NCI-H2107 treated with DMSO at 0.1 percent for 48 hours (cell line): ENCODE results near the gene ACTR3C.
"Not testable (repeated sequence)": the region's sequence is repeated elsewhere in the genome, so short reads cannot be mapped to it uniquely, and the experiment has no call there.

Experiments
- DNase-seq: peaks from one replicate; lab custom pipeline; 2025; ENCODE audit not compliant: unreplicated experiment; lab: John Stamatoyannopoulos, UW

ACTR3C gene

DNA sequence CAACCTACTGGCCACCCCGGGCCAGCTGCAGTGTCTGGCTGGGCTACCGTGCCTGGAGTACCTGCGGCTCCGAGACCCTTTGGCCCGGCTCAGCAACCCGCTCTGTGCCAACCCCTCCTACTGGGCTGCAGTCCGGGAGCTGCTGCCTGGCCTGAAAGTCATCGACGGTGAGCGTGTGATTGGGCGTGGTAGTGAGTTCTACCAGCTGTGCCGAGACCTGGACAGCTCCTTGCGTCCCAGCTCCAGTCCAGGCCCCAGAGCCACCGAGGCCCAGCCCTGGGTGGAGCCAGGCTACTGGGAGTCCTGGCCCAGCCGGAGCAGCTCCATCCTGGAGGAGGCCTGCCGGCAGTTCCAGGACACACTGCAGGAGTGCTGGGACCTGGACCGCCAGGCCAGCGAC, 13.8 kb upstream of the ACTR3C start:
- no peak for DNase-seq

DNA sequence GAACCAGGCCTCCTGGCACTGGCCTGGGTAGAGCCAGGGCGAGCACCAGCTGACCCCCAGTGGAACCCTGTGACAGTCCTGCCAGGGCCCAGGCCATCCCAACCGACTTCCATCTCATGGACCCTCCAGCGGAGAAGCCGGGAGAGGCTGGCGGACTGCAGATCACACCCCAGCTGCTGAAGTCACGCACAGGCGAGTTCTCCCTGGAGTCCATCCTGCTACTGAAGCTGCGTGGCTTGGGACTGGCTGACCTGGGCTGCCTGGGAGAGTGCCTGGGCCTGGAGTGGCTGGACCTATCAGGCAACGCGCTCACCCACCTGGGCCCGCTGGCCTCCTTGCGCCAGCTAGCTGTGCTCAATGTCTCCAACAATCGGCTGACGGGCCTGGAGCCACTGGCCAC, 13.4 kb upstream of the ACTR3C start:
- DNase-seq = no peak

DNA sequence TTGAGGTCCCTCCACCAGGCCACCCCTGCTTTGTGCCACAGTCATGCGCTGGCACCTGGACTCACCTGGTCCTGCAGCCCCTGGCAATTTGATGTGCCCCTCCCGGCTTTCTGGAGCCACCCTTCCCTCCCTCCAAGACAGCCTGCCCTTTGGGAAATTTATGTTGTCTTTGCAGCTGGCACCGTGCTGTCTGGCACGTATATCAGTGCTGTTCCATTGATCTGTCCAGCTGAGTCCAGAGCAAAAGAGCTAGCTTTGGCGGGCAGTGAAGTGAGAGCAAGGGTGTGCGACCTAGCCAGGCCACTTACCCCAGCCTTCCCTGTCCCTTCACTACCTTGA, 12.4 kb upstream of the ACTR3C start:
- no peak for DNase-seq

DNA sequence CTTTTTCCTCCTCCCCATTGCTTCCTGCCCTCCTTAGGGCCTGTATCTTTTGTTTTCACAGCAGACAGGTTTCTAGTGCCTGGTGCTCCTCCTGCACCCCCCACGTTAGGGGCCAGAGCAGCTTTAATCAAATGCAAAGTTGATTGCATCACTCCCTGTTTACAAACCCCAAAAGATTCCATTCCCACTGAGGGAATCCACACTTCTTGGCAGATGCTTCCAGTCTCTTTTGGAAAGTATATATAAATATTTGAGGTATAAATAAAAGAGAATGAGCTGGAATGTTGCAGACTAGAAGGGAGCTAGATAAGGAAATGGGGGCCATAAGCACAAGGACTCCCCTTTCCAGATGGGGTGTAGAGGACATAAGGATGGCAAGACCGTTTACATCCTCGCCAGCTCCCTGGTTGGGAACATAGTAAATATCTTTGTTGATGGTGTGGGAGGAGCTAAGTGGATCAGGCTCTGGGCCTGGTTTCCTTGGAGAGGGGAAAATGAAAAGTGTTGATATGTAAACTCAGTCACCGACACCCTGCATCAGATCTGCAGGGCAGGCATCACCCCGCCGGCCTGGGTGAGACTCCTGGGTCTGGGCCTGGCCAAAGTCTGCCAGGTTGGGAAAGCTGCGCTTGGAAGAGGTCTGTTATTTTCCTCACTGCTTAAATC, 11.9 kb upstream of the ACTR3C start:
- no peak for DNase-seq

DNA sequence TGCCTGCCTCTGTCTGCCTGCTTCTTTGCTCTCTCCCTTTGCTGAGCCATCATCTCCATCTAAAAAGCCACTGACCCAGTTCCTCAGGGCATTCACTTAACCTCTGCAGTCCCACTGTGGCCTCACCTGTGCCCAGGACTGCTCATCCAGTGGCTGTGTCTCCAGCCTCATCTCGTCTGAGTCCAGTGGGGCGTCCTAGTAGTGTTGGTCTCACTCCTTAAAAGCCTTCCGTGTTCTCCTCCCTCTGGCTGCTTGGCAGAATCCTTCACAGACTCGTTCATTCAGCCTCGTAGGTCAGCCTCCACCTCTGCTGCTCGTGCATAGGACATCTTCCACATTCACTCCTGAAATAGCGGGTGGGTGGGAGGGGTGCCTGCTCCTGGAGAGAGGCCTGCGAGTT, 10.8 kb upstream of the ACTR3C start:
- no peak for DNase-seq

DNA sequence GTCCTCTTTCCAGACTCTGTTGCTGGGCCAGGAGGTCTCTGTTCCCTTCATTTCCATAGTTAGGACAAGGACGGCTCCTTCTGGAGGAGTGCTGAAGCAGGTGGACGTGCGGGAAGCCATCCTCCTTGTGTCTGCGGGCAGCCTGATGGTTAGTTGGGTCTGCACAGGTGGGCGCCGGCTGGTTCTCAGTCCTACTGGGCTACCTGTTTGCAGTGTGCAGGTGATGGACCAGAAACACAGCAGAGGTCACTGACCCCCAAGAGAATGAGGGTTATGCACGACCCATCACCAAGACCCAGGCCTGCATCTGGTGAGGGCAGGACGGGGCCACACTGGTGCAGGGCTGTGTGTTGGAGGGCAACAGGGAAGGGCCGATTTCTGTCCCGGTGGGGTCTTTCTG, 10.3 kb upstream of the ACTR3C start:
- no peak for DNase-seq

DNA sequence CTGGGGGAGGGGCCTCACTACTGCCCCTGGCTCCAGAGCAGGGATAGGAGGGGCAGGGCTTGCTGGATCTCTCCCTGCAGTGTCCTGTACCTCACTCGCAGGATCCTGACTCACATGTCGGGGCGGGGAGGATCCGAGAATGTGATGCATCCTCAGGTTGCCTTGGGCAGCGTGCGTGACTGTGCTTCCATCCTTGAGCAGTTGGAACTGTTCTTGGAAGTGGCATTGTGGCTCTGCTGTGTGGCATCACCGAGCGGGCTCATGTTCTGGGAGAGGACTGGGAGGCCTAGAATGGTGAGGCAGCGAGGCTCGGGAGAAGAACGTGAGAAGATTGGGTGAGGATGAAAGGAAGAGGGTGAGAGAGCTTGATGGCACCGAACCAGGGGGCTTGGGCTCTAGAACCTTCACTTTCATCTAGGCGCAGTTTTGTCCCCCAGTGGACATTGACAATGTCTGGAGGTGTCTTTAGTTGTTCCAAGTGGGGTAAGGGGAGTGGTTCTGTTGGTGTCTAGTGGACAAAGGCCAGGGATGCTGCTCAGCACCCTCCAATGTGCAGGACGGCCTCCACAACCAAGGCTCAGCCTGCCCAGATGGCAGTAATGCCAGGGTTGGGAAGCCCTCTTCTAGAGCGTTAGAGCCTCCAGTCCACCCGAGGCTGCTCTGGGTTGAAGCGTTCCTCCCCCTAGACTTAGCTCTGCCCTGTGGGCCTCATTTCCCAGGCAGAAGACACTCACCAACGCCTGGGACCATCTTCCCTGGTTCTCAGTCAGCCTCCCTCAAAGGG, 9.7 kb upstream of the ACTR3C start:
- DNase-seq = no peak

- no peak for DNase-seq
Observed at GRCh38 chr7:150330211-150330885, 7.0 kb upstream of the ACTR3C start.

DNA sequence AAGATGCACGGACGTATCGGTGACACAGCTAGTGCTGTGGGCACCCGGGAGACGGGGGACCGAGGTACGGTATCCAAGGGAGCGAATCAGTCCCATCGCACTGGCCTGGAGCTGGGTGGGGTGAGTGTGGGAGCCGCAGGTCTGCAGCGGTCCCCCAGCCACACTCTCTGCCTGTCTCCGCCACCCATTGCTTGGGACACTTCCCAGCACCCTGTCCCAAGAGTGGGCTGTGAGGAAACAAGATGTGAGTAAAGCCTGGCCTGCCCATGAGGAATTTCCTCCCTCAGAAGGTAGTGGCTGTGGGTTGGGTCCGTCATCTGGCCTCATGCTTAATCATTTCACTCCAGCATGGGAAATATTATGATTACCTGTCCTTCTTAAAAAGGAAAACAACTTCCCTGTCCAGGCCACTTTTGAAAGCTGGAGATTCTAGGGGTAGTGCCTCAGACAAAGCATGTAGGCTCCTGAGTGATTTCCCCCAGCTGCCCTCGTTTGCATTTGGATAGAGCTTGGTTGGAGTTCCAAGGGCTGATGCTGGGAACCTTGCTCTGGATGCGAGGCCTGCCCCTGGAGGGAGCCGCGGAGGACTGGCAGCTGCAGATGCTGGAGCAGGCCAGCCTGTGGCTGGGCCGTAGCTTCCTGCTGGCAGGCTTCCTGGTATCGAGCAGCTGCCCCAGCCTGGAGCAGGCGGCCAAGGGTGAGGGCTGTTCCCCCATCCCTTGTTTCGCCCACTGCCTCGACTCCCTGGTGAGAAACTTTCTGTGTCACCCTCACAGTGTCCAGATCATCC, 6.2 kb upstream of the ACTR3C start:
- DNase-seq = no peak

- no peak for DNase-seq
Observed at GRCh38 chr7:150327308-150327707, 4.0 kb upstream of the ACTR3C start.

DNA sequence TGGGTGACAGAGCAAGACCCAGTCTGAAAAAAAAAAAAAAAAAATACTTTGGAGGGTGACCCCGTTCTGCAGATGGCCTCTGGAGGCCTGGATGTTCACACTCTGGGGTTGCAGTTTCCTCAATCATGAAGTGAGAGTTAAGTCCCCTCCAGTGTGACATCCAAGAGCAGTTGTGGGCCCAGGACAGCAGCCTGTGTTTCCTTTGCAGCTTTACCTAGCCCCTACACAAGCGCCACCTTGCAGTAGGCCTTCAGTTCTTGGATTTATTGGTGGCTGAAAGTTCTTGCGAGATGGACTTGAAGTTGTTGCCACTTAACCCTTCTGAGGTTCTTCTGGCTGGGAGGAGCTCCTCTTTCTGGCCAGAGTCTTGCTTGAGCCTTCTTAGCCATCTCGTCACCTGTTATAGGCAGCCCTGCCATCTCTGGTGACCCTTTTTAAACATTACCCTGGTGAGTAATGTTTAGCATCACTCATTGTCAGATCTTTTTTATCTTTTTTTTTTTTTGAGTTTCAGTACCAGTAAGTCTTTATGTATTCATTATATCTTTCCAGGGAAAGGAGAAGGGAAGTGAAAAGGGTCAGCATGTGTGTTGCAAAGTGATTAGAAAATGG, 3.4 kb upstream of the ACTR3C start:
- no peak for DNase-seq

- DNase-seq = no peak
Observed at GRCh38 chr7:150325901-150326300, 2.6 kb upstream of the ACTR3C start.

DNA sequence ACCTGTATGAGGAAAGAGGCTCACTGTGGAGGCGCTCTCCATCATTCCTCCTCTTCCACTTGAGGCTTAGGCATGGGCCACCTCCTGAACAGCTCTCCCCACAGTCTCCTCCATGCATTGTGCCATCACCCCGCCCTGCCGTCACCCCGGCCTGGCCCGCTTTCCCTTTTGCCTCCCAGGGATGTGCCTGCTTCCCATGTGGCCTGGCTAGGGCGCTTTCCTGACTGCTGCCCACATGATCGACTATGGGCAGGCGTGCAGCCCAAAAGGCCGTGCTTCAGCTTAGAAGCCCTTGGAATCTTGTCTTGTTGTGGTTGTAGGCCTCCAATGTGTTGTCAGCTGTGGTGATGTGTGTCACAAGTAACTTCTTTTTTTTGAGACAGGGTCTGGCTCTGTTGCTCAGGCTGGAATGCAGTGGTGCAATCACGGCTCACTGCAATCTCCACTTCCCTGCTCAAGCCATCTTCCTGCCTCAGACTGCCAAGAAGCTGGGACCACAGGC, 1.8 kb upstream of the ACTR3C start:
- DNase-seq = no peak

DNA sequence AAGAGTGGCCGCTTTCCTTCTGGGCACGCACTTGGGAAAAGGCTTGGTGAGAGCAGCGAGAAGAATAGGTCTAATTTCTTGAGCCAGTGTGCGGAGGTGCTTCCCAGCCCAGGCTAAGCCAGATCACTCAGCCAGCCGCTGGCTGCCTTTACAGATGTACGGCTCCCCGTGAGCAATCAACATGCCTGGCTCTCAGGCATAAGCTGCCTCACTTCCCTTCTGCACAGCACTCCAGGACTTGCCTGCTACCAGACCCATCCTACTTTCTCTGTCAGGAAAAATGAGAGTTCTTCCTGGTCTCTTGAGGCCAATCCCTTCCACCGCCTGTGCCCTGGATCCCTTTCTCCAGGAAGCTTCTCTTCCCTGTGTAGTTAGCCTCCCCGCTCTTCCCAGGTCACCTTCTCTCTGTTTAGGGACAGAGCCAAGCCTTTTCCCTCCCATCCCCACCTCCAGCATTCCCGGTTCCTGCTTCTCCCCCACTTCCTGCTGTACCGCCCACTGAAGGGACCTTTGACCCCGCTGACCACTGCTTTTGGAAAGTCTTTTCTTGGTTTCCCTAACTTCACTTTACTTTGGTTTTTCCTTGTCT, 1.1 kb upstream of the ACTR3C start:
- peak; percentile 34 for DNase-seq

DNA sequence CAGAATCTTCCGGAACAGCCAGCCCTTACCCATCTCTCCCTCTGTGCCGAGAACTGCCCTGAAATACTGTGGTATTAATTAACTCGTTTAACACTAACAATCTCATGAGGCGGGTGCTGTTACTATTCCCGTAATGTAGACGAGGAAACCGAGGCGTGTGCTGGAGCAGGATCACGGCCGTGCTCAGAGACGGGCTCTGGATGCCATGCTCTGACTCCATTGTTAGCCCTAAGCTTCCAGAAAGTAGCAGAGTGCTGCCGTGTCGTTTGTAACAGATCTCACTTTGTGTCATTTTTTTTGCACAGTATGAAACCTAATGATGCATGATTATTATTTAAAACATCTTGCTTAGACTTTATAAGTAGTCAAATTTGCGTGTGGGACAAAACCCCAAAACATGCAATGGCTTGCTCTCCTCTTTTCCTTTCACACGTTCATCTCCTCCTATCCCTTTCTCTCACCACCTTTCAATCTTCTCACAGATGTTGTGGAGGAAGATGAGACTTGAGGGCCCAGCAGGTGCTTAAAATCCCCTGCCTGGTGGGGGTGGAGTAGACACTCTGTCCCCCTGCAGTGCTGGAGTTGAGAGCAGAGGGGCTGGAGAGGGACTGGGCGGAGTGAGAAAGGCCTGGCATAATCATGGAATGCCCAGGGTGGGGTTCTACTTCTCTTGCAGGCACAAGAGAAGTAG, 482 bp upstream of the ACTR3C start:
- peak; percentile 58 for DNase-seq

DNA sequence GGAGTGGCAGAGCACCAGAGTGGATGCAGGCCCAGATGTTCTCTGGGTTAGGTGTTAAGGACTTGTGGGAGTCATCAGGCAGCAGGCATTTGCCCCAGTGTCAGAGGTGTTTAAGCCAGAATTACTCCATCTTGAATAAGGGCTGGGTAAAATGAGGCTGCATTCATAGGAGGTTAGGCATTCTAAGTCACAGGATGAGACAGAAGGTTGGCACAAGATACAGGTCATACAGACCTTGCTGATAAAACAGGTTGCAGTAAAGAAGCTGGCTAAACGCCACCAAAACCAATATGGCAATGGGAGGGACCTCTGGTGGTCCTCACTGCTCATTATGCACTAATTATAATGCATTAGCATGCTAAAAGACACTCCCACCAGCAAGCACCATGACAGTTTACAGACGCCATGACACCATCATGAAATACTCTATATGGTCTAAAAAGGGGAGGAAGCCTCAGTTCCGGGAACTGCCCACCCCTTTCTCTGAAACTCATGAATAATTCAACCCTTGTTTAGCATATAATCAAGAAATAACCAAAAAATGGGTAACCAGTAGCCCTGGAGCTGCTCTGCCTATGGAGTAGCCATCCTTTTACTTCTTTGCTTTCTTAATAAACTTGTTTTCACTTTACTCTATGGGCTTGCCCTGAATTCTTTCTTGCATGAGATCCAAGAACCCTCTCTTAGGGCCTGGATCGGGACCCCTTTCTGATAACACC, 1.1 kb downstream of the ACTR3C start:
- no peak for DNase-seq

DNA sequence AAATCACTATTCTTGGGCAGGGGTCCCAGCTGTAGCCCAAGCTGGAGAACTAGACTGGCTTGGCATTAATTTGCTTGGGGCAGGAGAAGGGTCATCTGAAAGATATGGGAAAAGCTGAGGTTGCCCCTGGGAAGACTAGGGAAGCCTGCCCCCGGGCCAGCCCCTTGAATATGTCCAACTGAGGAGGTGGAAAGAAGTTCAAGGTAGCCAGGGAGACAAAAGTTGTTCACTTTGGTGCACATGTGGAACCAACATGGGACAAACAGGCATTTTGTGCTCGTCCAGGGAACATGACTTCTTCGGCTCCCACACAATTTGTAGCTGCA, 1.6 kb downstream of the ACTR3C start:
- no peak for DNase-seq

DNA sequence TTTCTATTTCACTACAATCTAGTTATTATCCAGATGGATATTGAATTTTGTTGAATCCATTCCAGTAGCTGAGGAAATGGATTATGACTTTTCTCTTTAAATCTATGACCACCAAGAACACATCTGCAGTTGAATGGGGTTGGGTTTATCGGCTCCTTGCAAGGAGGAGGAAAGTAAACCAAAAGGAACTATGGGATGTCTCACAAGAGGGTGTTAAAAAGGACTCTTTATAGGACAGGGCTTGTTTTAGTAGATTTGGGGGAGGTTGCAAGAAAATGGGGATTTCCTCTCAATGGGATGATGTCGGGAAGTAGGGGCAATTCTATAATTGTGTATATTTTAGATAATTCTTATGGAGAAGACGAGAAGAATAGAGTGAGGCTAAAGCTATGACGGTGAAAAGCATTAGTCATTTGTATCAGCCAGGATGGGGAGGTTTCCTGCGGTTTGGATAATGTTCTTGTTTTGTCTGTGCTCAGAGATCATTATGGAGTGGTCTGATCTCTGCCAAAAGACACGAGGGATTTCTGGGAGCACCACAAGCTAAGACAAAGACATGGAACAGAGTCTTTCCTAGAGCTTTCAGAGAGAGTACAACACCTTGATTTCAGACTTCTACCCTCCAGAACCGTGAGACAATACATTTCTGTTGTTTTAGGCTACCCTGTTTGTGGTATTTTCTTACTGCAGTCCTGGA, 5.4 kb downstream of the ACTR3C start:
- DNase-seq = no peak

DNA sequence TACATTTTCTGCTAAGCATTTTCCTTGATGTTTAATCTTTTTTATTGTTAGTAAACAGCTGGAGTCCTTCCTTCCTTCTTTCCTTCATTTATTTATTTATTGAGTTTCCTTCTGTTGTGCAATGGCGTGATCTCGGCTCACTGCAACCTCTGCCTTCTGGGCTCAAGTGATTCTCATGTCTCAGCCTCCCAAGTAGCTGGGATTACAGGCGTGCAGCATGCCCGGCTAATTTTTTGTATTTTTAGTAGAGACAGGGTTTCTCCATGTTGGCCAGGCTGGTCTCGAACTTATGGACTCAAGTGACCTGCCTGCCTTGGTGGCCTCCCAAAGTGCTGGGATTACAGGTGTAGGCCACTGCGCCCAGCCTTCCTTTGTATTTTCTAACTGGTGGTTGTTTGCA, 6.4 kb downstream of the ACTR3C start:
- DNase-seq = not testable (repeated sequence)
